Hematopoietic multipotent progenitor cell treated with erythropoietin and hydrocortisone succinate and interleukin-3 and kit ligand, for 8 days (in vitro differentiated cells): ENCODE results near the gene FAM13C.

ENCODE experiments used
- DNase-seq: peaks from one replicate; pipeline ENCODE4 v3.0.0-alpha.2; 2015

FAM13C gene

GRCh38 chr10:59360605-59361405 is 1.5 kb downstream of the FAM13C start:
- no peak for DNase-seq

DNA sequence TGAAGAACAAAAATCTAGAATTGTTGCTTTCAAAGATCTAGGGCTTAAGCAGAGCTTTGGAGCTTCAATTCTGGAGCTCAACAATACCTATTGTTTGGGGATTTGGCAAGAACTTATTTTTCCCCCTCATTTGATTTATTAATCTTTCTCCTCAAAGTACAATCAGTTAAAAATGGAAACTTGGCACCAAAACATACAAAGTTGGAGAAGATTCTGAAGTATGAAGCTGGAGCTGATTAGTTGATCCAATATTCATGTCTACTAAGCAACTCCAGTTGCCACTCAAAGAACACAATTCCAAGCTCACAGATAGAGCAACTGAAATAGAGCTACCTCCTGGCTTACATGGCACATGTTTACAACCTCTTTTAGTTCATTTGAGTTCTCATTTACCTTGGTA is 3.8 kb downstream of the FAM13C start:
- no peak for DNase-seq

DNA sequence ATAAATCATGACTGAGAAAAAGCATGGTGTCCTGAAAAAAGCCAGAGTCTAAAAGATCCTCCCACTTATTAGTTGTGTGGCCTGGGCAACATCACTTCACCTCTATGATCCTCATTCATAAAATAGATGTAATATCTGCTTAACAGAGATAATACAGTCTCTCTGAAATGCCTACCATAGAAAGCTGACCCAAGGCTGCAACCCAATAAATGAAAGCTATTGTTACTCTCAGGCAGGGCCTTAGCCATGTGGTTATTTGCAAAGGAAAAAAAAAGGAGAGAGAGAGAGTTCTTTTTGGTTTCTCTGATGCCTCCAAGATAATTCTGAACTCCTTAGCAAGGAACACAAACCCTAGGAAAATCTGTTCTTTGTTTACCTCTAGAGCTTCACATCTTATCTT is 7.9 kb downstream of the FAM13C start:
- DNase-seq: no peak

DNA sequence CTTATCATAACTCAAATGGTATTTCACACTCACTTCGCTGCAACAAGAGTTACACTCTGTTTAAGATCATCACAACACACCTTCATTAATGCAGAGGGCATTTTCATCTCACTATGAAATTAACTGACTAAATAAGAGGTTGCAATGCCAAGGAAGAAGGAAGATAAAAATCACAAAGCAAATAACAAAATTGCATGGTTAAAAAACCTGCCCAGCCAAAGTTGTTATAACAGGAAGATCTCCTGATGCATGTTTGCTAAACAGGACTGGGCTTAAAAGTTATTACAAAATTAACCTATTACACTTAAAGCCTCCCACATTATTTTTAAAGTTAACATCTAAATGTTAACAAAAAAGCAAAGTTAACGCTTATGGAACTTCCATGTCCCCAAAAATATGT is 11.8 kb downstream of the FAM13C start:
- no peak for DNase-seq

DNA sequence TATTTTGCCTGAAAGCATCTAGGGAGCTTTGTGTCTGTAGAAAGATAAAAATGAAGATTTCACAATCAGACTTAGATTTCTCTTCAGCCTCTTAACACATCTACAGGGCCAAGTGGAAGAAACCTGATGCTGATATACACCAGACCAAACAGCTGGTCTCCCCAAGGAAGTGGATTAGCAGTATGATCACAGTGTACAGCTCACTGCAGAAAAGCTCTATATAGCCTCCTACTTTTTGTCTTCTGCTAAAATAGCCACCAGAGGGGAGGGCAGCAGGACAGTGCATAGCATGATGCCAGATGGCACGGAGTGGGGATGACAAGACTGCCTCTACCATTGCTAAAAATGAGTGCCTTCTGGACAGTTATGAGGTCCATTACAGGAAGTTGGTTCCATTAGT is 16.0 kb downstream of the FAM13C start:
- DNase-seq: no peak

DNA sequence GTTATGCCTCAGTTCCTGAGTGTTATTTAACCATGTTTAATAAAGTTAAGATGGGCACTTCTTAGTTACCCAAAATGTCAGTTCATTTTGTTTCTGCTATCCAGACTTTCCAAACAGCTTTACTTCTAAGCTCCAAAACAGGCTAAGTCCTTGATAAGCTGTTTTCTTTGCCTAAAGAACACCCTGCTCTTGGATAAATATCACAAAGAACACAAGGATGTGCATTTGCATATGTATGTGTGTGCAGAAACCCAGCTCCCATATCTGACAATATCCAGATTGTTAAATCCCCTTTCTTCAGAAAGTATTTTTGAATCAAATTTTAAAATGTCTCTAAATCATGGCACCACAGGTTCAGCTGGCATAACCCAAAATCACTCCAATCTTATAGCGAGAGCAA is 19.6 kb downstream of the FAM13C start:
- no peak for DNase-seq

- DNase-seq: no peak
Observed at GRCh38 chr10:59342000-59342399, 20.3 kb downstream of the FAM13C start.

GRCh38 chr10:59340285-59340684 is 22.1 kb downstream of the FAM13C start:
- DNase-seq: no peak

DNA sequence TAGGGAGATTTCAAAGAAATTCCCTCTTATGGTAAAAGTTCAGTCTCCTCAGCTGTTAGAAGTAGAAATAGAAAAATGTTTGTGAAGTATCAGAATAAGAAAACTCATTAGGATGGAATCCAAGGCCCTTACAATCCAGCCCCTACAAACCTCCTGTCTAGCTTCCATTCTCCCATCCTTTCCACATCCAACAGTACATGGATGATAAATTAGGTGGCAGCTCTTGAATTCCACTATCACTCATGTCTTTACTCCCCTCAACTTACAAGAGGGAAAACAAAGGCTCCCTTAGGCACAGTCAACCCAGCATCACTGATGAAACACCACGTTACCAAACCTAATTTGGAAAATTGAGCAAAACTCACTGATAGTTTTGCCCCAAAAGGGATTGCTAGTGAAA is 23.0 kb downstream of the FAM13C start:
- DNase-seq: no peak

DNA sequence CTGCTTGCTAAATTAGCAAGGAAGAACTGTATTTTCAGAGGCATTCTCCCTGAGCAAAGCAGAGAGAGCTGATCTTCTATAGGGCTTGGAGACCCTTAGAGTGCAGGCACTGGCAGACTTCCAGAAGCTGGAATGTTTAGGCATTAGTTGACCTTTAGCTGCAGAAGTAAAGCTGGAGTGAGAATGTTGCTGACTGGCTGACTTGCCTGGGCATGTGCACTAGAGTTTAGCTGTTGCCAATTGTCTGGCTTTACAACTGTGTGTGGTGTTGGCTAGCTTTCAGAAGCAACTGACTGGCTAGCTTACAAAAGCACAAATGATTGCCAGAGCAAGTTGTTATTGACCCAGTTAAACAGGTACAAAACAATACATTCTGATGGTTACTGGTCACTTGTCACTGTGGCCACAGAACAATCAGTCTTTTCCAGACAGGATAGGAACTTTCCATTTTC is 25.1 kb downstream of the FAM13C start:
- no peak for DNase-seq

DNA sequence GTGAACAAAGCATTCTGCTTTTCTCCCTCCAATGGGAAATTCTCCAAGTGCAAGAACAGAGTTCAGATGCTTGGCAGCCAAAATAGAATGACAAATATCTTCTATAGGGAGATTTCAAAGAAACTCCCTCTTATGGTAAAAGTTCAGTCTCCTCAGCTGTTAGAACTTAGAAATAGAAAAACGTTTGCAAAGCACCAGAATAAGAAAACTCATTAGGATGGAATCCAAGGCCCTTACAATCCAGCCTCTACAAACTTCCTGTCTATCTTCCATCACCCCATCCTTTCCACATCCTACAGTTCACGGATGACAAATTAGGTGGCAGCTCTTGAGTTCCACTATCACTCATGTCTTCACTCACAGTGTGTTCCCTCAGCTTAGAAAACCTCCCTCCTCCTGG is 25.7 kb downstream of the FAM13C start:
- DNase-seq: no peak

GRCh38 chr10:59335497-59335896 is 26.9 kb downstream of the FAM13C start:
- DNase-seq: no peak

GRCh38 chr10:59333701-59334100 is 28.6 kb downstream of the FAM13C start:
- no peak for DNase-seq

DNA sequence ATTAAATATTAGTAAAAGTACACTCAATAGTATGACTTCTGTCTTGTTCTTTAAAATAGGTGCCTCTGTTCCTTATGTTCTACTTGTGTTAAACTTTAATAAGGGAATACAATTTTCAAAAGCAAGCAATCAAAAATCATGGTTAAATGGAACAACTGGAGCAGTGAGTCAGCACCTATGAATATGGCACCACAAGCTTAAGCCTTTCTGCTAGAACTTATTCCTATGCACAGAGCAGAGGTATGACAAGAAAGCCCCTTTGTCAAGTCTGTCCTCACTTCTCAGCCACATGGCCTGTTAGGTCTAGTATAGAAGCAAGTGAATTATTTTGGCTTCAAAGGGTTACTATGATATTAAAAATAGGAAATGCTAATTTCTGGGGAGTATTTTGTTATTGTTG is 29.8 kb downstream of the FAM13C start:
- DNase-seq: no peak

- DNase-seq: no peak
Observed at GRCh38 chr10:59331661-59332060, 30.7 kb downstream of the FAM13C start.

- no peak for DNase-seq
Observed at GRCh38 chr10:59325116-59325515, 37.2 kb downstream of the FAM13C start.

GRCh38 chr10:59324597-59324996 is 37.8 kb downstream of the FAM13C start:
- no peak for DNase-seq

- no peak for DNase-seq
Observed at GRCh38 chr10:59323831-59324401, 38.4 kb downstream of the FAM13C start.

DNA sequence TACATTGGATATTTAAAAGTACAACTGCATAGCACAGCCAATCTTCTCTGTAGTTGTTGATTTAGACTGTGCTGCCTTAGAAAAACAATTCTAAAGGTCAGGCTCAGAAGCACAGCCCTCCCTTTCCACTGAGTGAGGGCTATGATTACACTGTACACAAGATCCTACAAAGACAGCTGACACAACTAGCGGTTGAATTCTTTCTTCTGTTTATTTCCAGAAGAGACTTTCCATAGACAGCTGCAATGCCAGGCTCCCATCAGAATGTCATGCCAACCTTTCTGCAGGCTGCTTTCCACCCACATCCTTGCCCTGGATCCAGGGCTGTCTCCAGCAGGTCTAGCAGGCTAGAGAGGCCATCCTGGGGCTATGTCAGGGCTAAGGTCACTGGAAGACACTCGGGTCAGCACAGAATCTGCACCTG is 39.3 kb downstream of the FAM13C start:
- DNase-seq: no peak

DNA sequence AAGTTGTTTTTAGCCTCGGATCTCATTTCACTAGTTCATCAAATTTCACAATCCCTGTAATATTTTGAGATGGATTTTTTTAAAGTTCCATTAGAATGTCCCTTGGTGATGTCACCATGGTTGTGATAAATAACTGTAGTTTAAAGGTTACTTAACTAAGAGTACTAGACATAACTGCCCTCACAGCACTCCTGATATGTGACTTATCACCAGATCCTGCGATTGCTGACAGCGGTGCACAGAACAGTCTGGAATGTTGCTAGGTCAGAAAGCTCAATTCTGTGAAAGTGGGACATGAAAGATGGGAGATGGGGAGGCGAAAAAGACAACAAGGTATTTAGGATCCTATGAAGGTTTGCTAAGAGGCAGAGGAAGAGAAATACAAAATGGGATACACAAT is 40.2 kb downstream of the FAM13C start:
- no peak for DNase-seq

GRCh38 chr10:59320355-59320754 is 42.0 kb downstream of the FAM13C start:
- DNase-seq: no peak

DNA sequence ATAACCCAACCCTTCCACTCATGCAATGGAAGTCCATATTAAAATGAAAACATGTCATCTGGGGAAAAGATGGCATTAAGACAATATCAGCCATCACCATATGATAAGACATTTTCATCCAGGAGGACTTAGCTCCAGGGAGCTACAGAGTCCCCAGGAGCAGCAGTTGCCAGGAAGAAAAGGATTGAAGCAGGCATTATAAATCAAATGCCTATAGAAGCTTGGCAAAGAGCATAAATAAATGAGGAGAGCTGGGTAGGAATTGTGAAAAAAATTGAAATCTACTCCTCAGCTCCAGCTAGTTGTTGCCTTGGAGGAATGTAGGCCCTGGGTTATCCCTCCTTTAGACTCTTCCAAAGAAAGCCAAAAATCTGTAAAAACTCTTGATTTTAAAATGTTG is 42.5 kb downstream of the FAM13C start:
- no peak for DNase-seq

DNA sequence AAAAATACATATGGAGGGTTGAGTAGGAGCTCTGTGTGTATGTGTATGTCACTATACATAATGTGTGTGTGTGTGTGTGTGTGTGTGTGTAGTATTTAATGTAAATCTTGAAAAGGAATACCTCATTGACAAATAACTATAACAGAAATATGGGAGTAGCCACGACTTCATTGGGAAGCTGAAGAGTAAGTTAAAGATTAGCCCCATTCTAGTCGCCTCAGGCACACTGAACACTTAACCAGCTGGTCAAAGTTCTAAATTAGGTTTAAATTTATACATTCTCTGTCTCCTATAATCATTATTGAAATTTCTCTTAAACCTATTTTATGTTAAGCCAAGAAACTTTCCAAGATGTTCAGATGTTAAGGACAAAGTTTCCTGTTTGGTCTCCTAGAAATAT is 45.3 kb downstream of the FAM13C start:
- DNase-seq: no peak

DNA sequence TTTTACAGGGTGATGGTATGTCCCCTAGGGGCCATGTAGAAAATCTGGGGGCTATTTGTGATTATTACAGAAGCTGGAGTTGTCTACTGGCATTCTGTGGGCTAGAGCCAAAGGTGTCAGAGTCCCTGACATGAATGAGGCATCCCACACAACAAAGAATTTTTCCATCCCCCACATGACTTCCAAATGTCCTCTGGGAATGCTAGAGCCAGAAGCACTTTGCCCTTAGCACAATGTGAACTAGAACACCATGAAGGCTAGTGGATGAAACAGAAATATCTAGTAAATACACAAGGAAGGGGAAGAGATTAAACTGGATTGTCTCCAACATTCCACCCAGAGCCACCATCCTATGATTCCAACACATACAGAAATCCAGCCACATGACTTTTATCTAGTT is 46.9 kb downstream of the FAM13C start:
- DNase-seq: no peak

DNA sequence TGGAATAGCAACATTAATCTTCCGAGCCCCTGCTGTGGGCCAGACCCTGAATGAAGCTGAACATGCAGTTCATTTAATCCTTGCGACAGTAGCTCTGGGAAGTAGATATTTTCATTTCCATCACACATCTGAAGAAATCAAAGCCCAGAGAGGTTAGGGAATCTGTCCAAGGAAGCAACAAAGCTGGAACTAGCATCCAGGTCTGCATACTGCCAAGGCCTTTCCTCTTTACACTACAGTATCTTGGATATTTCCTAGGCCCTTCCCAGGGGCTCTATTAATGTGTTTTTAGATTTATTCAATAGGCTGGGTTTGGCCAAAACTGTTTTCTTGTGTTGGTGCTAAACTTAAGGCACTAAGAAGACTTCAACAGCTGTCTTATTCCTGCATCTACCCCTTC is 48.1 kb downstream of the FAM13C start:
- no peak for DNase-seq
